Gastroesophageal sphincter (tissue), 4 donors: ENCODE results near the gene IL15. TPM values are rescaled to one million over a fixed set of nuclear protein-coding genes. Genes with fewer than 3 reads are reported as not detected.

ENCODE experiments used
- ATAC-seq: fragments of 150-250 bp; one replicate; pipeline ENCODE4 v1.9.1; 2016; ENCODE audit warnings: mild to moderate bottlenecking, moderate library complexity
- H3K27ac ChIP-seq, 4 donors: fragments of 200-600 bp; sonication (generic) in 3 of 4; 1 replicate in 3 of 4; 2 replicates in 1 of 4; pipeline ENCODE4 v1.5.1; 2016 to 2019
- H3K27me3 ChIP-seq: fragments of 200-600 bp; sonication (generic); one replicate; pipeline ENCODE4 v1.5.1; 2019
- H3K36me3 ChIP-seq, 2 donors: fragments of 200-600 bp; sonication (generic); one replicate each; pipeline ENCODE4 v1.5.1; 2019; ENCODE audit warnings: control low read depth in 1 of 2
- H3K4me1 ChIP-seq, 3 donors: fragments of 200-600 bp; sonication (generic); 1 replicate in 2 of 3; 2 replicates in 1 of 3; pipeline ENCODE4 v1.5.1; 2016 to 2019; ENCODE audit warnings: control low read depth in 2 of 3
- H3K4me3 ChIP-seq, 2 donors: fragments of 200-600 bp; sonication (generic); one replicate each; pipeline ENCODE4 v1.5.1; 2019; ENCODE audit warnings: mild to moderate bottlenecking in 1 of 2, moderate library complexity in 1 of 2
- H3K9me3 ChIP-seq, 3 donors: fragments of 200-600 bp; sonication (generic); one replicate each; pipeline ENCODE4 v1.5.1; 2017 to 2019; ENCODE audit warnings: control low read depth in 2 of 3
- EP300 ChIP-seq: sonication (generic); formaldehyde crosslinking; IDR thresholded peaks from one replicate; pipeline ENCODE4 v1.6.1; 2017; ENCODE audit warnings: antibody characterized with exemption, mild to moderate bottlenecking
- POLR2A ChIP-seq, 2 donors: fragments of 450-650 bp; IDR thresholded peaks; one replicate each; pipeline ENCODE4 v1.6.1; 2017; ENCODE audit warnings: antibody characterized with exemption in 2 of 2, mild to moderate bottlenecking in 2 of 2, moderate library complexity in 1 of 2
- POLR2AphosphoS5 ChIP-seq: sonication (generic); formaldehyde crosslinking; IDR thresholded peaks from one replicate; pipeline ENCODE4 v1.6.1; 2017; ENCODE audit warnings: antibody characterized with exemption
- WGBS, 2 donors: methylation state at CpG; one replicate each; pipeline ENCODE4 v1.1.5; 2018; ENCODE audit warnings: low coverage in 1 of 2; 5-methylcytosine and 5-hydroxymethylcytosine counted together
- total RNA-seq, 4 donors: library from RNA; depleted of rRNA; stranded (reverse); fragments of >200 nt; gene quantifications; one replicate each; pipeline ENCODE4 v1.1.0, GENCODE V29; 2016
- TF ChIP-seq, protein P1 (sequence below), 4 experiments: fragments of 200-600 bp in 2 of 4; fragments of 450-650 bp in 2 of 4; sonication (generic) in 1 of 4; IDR thresholded peaks; one replicate each; pipeline ENCODE4 v1.5.1; 2017 to 2019; ENCODE audit warnings: antibody characterized with exemption in 4 of 4, mild to moderate bottlenecking in 2 of 4, moderate library complexity in 2 of 4

The IL15 gene
- total RNA-seq, 4 donors from 2014 or later = 1.6 to 5.8 (median 3.7) TPM

DNA sequence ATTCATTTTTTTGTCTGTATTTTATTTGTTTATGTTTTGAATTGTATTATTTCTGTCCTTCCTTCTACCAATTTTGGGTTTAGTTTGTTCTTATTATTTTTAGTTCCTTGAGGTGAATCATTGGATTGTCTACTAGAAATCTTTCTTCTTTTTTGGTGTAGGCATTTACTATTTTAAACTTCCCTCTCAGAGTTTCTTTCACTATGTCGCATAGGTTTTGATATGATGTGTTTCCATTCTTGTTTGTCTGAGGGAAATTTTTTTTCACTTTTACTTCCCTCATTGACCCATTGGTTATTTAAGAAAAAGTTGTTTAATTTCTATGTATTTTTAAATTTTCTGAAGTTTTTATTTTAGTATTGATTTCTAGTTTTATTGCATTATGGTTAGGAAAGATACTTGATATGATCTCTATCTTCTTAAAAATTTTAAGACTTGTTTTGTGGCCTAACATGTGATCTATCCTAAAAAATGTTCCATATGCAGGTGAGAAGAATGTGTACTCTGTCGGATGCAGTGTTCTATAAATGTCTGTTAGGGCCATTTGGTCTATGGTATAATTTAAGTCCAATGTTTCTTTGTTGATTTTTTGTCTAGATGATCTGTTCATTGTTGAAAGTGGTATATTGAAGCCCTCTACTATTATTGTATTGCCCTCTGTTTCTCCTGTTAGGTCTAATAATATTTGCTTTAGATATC lies 68.8 kb downstream of the IL15 start:
- 81 to 96% methylated on average over 2 of the region's 2 CpGs for WGBS, 2 donors
- no peaks in the 10 kb centered on the region for H3K4me1 ChIP-seq
- no peaks in the 10 kb centered on the region for H3K36me3 ChIP-seq
- H3K4me3 ChIP-seq = no peak overlapping the region
- H3K27ac ChIP-seq = no peak overlapping the region
- H3K27me3 ChIP-seq = no peaks in the 10 kb centered on the region
- peaks cover 0 to 22% (median 0%) of the 10 kb centered on the region in 3 donors for H3K9me3 ChIP-seq
- no peak for ATAC-seq
- TF ChIP-seq POLR2A (IDR thresholded peaks at IDR 0.05) (no peak), POLR2AphosphoS5 (no peak)
- TF ChIP-seq, protein P1, sequence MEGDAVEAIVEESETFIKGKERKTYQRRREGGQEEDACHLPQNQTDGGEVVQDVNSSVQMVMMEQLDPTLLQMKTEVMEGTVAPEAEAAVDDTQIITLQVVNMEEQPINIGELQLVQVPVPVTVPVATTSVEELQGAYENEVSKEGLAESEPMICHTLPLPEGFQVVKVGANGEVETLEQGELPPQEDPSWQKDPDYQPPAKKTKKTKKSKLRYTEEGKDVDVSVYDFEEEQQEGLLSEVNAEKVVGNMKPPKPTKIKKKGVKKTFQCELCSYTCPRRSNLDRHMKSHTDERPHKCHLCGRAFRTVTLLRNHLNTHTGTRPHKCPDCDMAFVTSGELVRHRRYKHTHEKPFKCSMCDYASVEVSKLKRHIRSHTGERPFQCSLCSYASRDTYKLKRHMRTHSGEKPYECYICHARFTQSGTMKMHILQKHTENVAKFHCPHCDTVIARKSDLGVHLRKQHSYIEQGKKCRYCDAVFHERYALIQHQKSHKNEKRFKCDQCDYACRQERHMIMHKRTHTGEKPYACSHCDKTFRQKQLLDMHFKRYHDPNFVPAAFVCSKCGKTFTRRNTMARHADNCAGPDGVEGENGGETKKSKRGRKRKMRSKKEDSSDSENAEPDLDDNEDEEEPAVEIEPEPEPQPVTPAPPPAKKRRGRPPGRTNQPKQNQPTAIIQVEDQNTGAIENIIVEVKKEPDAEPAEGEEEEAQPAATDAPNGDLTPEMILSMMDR (IDR thresholded peaks at IDR 0.05) = no peak

GRCh38 chr4:141705747-141706377 lies 69.5 kb downstream of the IL15 start:
- 67 to 100% methylated on average over 1 of the region's 1 CpG for WGBS, 2 donors

DNA sequence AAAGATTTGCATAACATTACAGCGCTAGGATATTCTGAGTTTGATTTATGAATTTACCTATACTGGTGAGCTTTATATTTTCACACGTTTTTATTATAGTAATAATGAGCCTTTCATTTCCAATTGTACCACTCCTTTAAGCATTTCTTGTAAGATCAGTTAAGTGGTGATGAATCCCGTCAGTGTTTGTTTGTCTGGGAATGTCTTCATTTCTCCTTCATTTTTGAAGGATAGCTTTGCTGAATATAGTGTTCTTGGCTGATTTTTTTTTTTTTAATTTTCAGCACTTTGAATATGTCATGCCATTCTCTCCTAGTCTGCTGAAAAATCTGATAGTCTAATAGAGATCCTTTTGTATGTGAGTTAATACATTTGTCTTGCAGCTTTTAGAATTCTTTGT lies 70.1 kb downstream of the IL15 start:
- no peak for ATAC-seq
- Histone ChIP-seq H3K4me3 (no peak overlapping the region), H3K9me3 (peaks cover 0 to 22% (median 0%) of the 10 kb centered on the region in 3 donors), H3K27ac (no peak overlapping the region), H3K4me1 (no peaks in the 10 kb centered on the region), H3K27me3 (no peaks in the 10 kb centered on the region), H3K36me3 (no peaks in the 10 kb centered on the region)
- WGBS, 2 donors = 88% methylated on average over 3 of the region's 3 CpGs
- TF ChIP-seq POLR2AphosphoS5 = no peak
- TF ChIP-seq, protein P1 (IDR thresholded peaks at IDR 0.05) = no peak
- no peak for TF ChIP-seq EP300
- no peak for TF ChIP-seq POLR2A (IDR thresholded peaks at IDR 0.05)

More at GRCh38 chr4:141705747-141706377, 69.5 kb downstream of the IL15 start:
- Histone ChIP-seq H3K27ac (no peak overlapping the region), H3K4me3 (no peak overlapping the region), H3K9me3 (peaks cover 0 to 22% (median 0%) of the 10 kb centered on the region in 3 donors), H3K4me1 (no peaks in the 10 kb centered on the region), H3K27me3 (no peaks in the 10 kb centered on the region), H3K36me3 (no peaks in the 10 kb centered on the region)
- TF ChIP-seq POLR2AphosphoS5 = no peak
- no peak for TF ChIP-seq EP300
- no peak for TF ChIP-seq POLR2A (IDR thresholded peaks at IDR 0.05)
- TF ChIP-seq, protein P1 (IDR thresholded peaks at IDR 0.05) = no peak
- ATAC-seq = no peak

DNA sequence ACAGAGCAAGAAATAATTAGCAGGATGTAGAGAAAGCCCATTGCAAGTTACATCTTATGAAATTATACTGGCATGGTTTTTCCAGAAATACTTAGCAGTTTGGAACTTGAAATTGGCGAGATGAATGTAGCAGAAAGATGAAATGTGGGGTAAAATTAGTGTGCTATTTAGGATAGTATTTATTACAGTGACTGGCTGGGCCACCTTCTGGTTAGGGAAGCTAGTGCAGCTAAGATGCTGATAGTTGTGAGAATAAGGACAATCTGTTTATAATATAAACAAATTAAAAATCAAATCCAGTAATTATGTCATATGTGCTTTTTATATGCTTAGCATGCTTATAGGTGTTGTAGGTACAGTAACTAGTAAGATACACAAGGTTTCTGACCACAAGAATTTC lies 74.8 kb downstream of the IL15 start:
- WGBS, 2 donors = 29 to 47% methylated on average over 1 of the region's 1 CpG
- peaks cover 0 to 16% (median 0%) of the 10 kb centered on the region in 3 donors for H3K9me3 ChIP-seq
- TF ChIP-seq, protein P1 (IDR thresholded peaks at IDR 0.05) = peak; percentile 17 to 51 (median 49)
- no peak for TF ChIP-seq EP300
- no peaks in the 10 kb centered on the region for H3K27me3 ChIP-seq
- no peak overlapping the region for H3K4me3 ChIP-seq
- ATAC-seq = no peak
- no peaks in the 10 kb centered on the region for H3K4me1 ChIP-seq
- H3K36me3 ChIP-seq = no peaks in the 10 kb centered on the region
- H3K27ac ChIP-seq = no peak overlapping the region

GRCh38 chr4:141713185-141713584 lies 76.8 kb downstream of the IL15 start:
- Histone ChIP-seq H3K27me3 (no peaks in the 10 kb centered on the region), H3K27ac (no peak overlapping the region), H3K9me3 (peaks cover 0 to 10% (median 0%) of the 10 kb centered on the region in 3 donors), H3K4me1 (no peaks in the 10 kb centered on the region), H3K36me3 (no peaks in the 10 kb centered on the region), H3K4me3 (no peak overlapping the region)
- ATAC-seq = no peak
- TF ChIP-seq, protein P1 (IDR thresholded peaks at IDR 0.05) = no peak
- TF ChIP-seq EP300 (no peak), POLR2AphosphoS5 (no peak), POLR2A (IDR thresholded peaks at IDR 0.05) (no peak)
- WGBS, 2 donors = 80 to 84% methylated on average over 4 of the region's 4 CpGs
